ENCODE measurements around the gene MSL3B.
A peak's percentile ranks its signal among the peaks of the same experiment; 100 is the strongest.
"Not testable (repeated sequence)": the region's sequence is repeated elsewhere in the genome, so short reads cannot be mapped to it uniquely, and the experiment has no call there.

Gene MSL3B

GRCh38 chr2:233867993-233868532, at the start of gene MSL3B:
Gene MSL3B, minus strand, starts transcription at chr2:233868386.
- DNase-seq = peak; percentile 52

- no peak for DNase-seq
Observed at GRCh38 chr2:233917116-233917515, 48.9 kb upstream of the MSL3B start, which contains the start of gene TRPM8. Gene TRPM8, plus strand, starts transcription at chr2:233917373. Its CDS starts 9,165 bp downstream, at chr2:233926538.

- DNase-seq = no peak
Observed at GRCh38 chr2:233915128-233915527, 46.9 kb upstream of the MSL3B start.

- DNase-seq = no peak
Observed at GRCh38 chr2:233912691-233913423, 44.7 kb upstream of the MSL3B start.

GRCh38 chr2:233907627-233908026, 39.4 kb upstream of the MSL3B start:
- no peak for DNase-seq

GRCh38 chr2:233905945-233906344, 37.8 kb upstream of the MSL3B start:
- no peak for DNase-seq

GRCh38 chr2:233901884-233902283, 33.7 kb upstream of the MSL3B start:
- no peak for DNase-seq

GRCh38 chr2:233901367-233901766, 33.2 kb upstream of the MSL3B start:
- no peak for DNase-seq

- DNase-seq = not testable (repeated sequence)
Observed at GRCh38 chr2:233896253-233896652, 28.1 kb upstream of the MSL3B start.

- no peak for DNase-seq
Observed at GRCh38 chr2:233892793-233893192, 24.6 kb upstream of the MSL3B start.

- DNase-seq = no peak
Observed at GRCh38 chr2:233882353-233882752, 14.2 kb upstream of the MSL3B start.

- DNase-seq = not testable (repeated sequence)
Observed at GRCh38 chr2:233872125-233872524, 3.9 kb upstream of the MSL3B start.

GRCh38 chr2:233871432-233871831, 3.2 kb upstream of the MSL3B start:
- no peak for DNase-seq

- DNase-seq = no peak
Observed at GRCh38 chr2:233866479-233866878, 1.7 kb downstream of the MSL3B start.

- DNase-seq = no peak
Observed at GRCh38 chr2:233865838-233866237, 2.3 kb downstream of the MSL3B start.

GRCh38 chr2:233862261-233862768, 5.9 kb downstream of the MSL3B start:
- DNase-seq = no peak

GRCh38 chr2:233858331-233858730, 9.9 kb downstream of the MSL3B start:
- DNase-seq = no peak

GRCh38 chr2:233857511-233858141, 10.6 kb downstream of the MSL3B start:
- peak; percentile 43 for DNase-seq

GRCh38 chr2:233856184-233856583, 12.0 kb downstream of the MSL3B start:
- no peak for DNase-seq

- no peak for DNase-seq
Observed at GRCh38 chr2:233855345-233855744, 12.8 kb downstream of the MSL3B start.

- DNase-seq = peak; percentile 97
Observed at GRCh38 chr2:233854241-233854981, 13.8 kb downstream of the MSL3B start, which contains the start of gene HJURP. Gene HJURP, minus strand, starts transcription at chr2:233854535. Its CDS starts 35 bp downstream, at chr2:233854500.

- no peak for DNase-seq
Observed at GRCh38 chr2:233853883-233854240, 14.3 kb downstream of the MSL3B start.

GRCh38 chr2:233853353-233853752, 14.8 kb downstream of the MSL3B start:
- no peak for DNase-seq

All from NCI-H748 treated with DMSO at 0.1 percent for 48 hours (cell line).